Measurements from ENCODE around the gene CPNE6.
A peak's percentile ranks its signal among the peaks of the same experiment; 100 is the strongest.

Gene CPNE6

GRCh38 chr14:24070285-24071143 lies 848 bp upstream of the CPNE6 start:
- DNase-seq, result peak; percentile 95

GRCh38 chr14:24071836-24072430 lies 571 bp downstream of the CPNE6 start:
- no peak for DNase-seq

DNA sequence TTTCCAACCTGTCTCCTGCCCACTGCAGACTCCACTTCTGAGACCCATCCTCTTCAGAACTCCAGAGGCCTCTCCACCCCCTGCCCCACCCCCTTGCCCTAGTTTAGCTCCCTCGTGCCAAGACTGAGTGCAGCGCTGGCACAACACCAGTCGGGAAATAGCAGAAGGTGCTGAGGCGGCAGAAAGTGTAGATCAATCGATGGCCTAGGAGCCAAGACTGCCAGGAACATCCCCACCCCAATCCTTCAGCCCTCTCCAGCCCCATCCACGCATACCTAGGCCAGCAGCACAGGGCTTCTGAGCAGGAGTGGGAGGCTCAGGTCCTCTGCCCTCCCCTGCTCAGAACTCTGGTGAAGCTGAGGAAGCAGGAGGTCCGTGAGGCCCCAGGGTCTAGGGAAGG lies 1.1 kb downstream of the CPNE6 start:
- DNase-seq, result no peak

GRCh38 chr14:24072881-24073877 lies 1.8 kb downstream of the CPNE6 start:
- DNase-seq, result no peak

GRCh38 chr14:24074625-24075484 lies 3.5 kb downstream of the CPNE6 start:
- DNase-seq, result peak; percentile 53

DNA sequence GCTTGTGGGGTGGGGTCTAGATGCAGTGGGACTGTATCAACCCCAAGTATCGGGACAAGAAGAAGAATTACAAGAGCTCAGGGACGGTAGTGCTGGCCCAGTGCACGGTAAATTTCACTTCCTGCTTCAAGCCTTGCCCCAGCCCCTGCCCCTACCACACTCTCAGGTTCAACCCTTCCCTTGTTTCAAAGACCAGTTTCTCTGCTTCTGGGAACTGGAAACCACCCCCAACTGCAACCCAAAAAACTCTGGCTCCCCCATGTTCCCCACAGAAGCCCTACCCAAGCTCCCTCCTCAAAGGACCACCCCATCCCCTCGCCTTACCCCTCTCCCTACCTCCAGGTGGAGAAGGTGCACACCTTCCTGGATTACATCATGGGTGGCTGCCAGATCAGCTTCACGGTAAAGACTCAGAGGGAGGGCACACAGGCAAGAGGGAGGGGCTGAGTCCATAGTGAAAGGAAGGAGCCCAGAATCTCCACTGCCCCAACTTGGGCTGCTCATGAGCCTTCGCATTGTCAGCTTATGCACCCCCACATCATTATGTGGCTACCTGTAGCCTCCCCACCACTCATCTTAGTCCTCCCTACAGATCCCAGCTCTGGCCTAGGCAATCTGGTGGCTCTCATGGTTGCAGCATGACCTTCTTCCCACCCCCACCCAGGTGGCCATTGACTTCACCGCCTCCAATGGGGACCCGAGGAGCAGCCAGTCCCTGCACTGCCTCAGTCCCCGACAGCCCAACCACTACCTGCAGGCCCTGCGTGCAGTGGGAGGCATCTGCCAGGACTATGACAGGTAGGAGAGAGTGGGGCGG lies 4.3 kb downstream of the CPNE6 start:
- DNase-seq, result peak; percentile 68

DNA sequence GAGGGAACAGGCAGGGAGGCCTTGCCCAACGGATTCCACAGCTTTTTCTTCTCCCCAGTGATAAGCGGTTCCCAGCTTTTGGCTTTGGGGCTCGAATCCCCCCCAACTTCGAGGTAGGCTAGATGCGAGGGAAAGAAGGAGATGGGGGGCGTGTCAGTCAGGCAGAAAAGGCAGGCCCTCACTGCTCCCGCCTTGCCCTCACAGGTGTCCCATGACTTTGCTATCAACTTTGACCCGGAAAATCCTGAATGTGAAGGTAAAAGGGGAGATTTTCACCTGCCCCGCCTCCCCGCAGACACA lies 4.9 kb downstream of the CPNE6 start:
- no peak for DNase-seq

GRCh38 chr14:24077086-24077485 lies 5.7 kb downstream of the CPNE6 start:
- DNase-seq, result no peak

DNA sequence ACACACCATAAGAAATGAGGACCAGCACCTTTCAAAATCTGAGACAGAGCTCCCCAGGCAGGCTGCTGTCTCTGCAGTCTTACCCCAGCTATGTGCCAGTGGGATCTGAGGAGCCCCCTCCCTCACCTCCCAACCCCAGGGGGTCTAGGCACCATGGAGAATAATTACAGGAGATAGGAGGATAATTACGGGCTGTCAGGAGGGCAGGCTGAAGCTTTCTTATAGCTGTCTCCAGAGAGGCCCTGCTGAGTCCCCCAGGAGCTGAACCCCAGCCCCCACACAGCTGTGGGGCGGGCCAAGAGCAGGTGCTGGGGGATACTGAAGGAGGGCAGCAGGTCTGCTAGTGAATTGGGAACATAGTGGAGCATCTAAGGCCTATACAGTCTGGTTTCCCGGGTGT lies 6.8 kb downstream of the CPNE6 start:
- peak; percentile 99 for DNase-seq

GRCh38 chr14:24079491-24080141 lies 8.3 kb downstream of the CPNE6 start:
- DNase-seq, result peak; percentile 89

DNA sequence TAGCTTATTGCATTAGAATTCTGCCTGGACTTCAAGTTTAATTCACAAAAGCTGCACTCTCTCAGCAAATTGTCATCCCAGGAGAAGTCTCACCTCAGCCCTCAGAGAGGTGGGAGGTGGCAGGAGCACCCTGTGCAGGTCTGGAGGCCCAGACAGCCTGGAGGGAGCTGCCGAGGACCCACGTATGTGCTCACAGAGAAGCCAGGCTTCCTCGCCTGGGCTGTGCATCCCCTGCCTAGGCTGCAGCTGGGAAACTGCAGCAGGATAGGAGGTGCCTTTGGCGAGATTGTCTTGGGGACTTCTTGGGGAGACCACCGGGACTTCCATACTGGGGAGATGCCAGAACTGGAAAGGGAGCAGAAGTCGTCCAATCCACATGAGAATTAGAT lies 8.8 kb downstream of the CPNE6 start:
- peak; percentile 61 for DNase-seq

DNA sequence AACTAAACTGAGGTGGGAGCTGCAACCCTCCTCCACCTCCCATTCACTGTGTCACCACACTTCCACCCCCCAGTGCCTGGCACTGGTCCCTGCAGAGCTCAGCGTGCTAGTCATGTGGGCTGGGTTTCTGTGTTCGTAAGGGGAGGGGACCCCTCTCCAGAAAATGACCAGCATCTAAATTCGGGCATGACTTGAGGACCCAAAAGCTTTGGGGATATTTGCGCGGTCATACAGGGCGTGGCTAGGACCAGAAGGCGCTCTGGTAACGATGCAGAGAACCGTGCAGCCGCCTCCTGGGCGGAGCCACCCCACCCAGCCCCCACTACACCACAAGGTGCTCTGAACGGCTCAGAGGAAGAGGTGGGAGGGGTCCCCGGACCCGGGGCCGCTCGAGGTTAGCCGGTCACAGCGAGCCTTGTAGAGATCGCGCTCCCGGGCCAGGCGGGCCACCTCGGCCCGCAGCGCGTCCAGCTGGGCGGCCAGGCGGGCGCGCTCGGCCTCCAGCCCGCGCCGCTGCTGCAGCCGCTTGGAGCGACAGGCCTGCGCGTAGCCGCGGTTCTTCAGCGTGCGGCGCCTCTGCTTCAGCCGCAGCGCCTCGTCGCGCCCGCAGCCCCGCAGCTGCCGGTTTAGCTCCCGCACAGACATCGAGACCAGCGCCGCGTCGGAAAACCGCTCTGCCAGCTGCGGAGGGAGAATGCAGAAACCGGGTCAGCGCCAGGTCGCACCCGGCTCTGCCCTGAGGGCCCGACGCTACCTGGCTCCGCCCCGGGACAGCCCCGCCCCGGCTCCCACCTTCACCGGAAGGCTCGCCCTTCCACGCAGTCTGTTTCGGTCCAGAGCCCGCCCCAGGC lies 9.8 kb downstream of the CPNE6 start:
- DNase-seq, result peak; percentile 92

DNA sequence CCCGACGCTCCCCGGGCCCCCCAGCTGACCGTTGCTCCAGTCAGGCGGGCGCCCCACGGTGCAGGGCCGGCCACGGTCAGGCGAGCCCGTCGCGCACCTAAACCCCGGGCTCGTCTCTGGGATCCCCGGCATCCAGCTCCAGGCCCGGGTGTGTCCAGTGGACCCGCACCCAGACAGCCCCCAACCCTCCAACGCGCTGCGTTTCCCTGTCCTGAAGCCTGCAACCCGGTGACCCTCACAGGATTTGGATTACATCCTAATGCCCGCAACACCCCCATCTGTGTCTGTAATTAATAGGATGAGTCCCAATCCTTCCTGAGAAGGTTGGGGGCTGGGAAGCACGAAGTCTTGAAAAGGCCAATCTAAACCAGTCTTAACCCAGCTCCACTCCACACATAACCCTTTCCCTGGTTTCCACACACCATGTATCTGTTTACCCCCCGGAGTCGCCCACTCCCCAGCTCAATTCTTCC lies 10.4 kb downstream of the CPNE6 start:
- DNase-seq, result peak; percentile 62

- no peak for DNase-seq
These were observed 11.2 kb downstream of the CPNE6 start for GRCh38 chr14:24082411-24083080.

GRCh38 chr14:24083462-24083861 lies 12.1 kb downstream of the CPNE6 start:
- no peak for DNase-seq

GRCh38 chr14:24084440-24084839 lies 13.1 kb downstream of the CPNE6 start:
- no peak for DNase-seq

DNA sequence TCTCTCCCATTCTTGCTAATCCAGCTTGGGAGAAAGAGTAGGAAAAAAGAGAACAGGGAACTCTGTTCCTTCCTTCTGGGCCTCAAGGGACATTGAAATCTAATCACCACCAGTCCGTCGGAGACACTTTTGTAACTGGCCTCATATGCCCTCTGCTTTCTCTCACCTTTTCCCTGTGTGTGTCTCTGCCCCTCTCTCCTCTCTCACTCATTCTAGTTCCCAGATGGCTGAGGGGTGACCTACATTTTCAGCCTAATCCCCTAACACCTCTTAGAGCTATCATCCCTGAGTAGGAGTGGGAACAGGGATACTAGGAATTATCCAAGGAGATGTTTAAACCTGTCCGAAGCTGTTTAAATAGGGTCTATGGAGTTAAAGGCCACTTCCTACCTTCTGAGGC lies 13.9 kb downstream of the CPNE6 start:
- DNase-seq, result no peak

- DNase-seq, result no peak
These were observed 15.0 kb downstream of the CPNE6 start for GRCh38 chr14:24086193-24086955.

- no peak for DNase-seq
These were observed 15.6 kb downstream of the CPNE6 start for GRCh38 chr14:24087004-24087403.
